GM10248 (cell line): ENCODE results near the gene ZNF44.

Experiments used
- CTCF ChIA-PET: fragments of 300-600 bp; sonication (Branson Sonifier 250); formaldehyde crosslinking; extraction: SDS; loops from one replicate; lab custom pipeline; 2021; ENCODE audit warnings: antibody characterized with exemption; lab: Yijun Ruan, JAX
- POLR2A ChIA-PET: fragments of 350-650 bp; sonication (Branson Sonifier 250); formaldehyde crosslinking; extraction: SDS; loops from one replicate; lab custom pipeline; 2020; ENCODE audit warnings: antibody characterized with exemption; lab: Yijun Ruan, JAX
- DNase-seq: peaks from one replicate; pipeline ENCODE4 v3.0.0; 2012; ENCODE audit errors: extremely low spot score
- CTCF ChIP-seq: IDR thresholded peaks from 2 replicates; pipeline ENCODE4 v1.5.1; 2012; ENCODE audit warnings: mild to moderate bottlenecking, low read depth; ENCODE audit errors: extremely low read depth, missing control alignments, control extremely low read depth

ZNF44 gene

DNA sequence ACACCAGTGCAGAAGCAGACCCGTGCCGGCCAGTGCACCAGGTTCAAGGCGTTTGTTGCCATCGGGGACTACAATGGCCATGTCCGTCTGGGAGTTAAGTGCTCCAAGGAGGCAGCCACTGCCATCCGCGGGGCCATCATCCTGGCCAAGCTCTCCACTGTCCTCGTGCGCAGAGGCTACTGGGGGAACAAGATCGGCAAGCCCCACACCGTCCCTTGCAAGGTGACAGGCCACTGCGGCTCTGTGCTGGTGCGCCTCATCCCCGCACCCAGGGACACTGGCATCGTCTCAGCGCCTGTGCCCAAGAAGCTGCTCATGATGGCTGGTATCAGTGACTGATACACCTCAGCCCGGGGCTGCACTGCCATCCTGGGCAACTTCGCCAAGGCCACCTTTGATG lies 10.1 kb downstream of the ZNF44 start:
- DNase-seq, result no peak
- ChIA-PET POLR2A (no interaction called here), CTCF (no interaction called here)
- no peak for TF ChIP-seq CTCF

DNA sequence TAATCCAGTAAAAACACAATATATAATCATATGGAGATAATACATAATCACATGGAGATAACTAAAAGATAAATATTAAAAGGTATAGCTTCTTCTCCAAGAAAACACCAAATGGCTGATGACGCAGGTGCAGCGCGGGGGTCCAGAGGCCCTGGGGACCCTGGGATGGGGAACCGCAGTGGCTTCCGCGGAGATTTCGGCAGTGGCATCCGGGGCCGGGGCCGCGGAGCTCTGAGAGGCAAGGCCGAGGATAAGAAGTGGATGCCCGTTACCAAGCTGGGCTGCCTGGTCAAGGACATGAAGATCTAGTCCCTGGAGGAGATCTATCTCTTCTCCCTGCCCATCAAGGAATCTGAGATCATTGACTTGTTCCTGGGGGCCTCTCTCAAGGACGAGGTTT lies 10.5 kb downstream of the ZNF44 start:
- no peak for DNase-seq
- no peak for TF ChIP-seq CTCF
- POLR2A ChIA-PET, result no interaction called here
- CTCF ChIA-PET, result no interaction called here

DNA sequence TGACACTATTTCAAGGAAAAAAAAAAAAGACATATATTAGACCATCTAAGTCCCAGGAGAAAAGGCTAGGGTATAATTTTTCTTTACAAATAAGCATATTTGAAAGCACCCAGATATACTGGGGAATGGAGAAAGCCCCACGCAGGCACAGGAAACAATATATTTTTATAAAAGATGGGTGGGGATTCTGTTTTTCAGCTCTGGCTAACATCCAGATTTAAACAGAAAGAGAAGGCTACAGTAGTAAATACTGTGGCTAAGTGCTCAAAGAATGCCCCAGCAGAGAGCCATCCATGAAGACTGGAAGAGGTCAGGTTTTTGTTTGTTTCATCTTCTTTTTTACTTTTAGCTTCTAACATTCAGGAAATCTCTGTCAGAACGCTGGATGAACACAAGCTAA lies 16.0 kb downstream of the ZNF44 start:
- CTCF ChIA-PET, result no interaction called here
- no peak for DNase-seq
- no peak for TF ChIP-seq CTCF
- POLR2A ChIA-PET, result no interaction called here

- DNase-seq, result no peak
- TF ChIP-seq CTCF, result no peak
- CTCF ChIA-PET, result no interaction called here
- POLR2A ChIA-PET, result no interaction called here
Observed at GRCh38 chr19:12272980-12273901, 21.4 kb downstream of the ZNF44 start.

GRCh38 chr19:12272386-12272785 lies 22.3 kb downstream of the ZNF44 start:
- POLR2A ChIA-PET, result no interaction called here
- CTCF ChIA-PET, result no interaction called here
- no peak for TF ChIP-seq CTCF
- no peak for DNase-seq

DNA sequence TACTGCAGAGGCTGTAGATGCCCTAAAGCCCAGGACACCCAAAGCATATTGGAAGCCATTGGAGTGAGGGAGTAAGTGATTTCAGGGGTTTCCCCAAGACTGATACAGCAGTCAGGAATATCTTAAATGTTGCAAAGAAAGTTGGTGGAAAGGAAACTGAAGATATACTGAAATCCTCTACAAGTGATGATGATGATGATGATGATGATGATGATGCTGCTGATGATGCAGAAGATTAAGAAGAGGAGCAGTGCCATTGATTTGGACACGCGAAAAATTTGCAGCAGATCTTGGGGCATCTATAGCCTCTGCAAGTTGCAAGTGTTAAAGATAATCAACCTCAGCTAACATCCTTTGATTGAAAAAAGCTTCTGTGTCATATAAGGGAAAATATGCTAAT lies 23.8 kb downstream of the ZNF44 start:
- no peak for TF ChIP-seq CTCF
- DNase-seq, result no peak
- ChIA-PET POLR2A (no interaction called here), CTCF (no interaction called here)
